ENCODE measurements around the gene AGMO.
"Not testable (repeated sequence)": the region's sequence is repeated elsewhere in the genome, so short reads cannot be mapped to it uniquely, and the experiment has no call there.

Gene AGMO

GRCh38 chr7:15524077-15524476 is 37.7 kb downstream of the AGMO start:
- Histone ChIP-seq H3K9me3 (ENCODE audit: control insufficient read depth, insufficient read depth, low read length) (no peaks in the 10 kb centered on the region; the same call in 1 of the 2 replicates), H3K36me3 (ENCODE audit: control insufficient read depth, low read length) (no peaks in the 10 kb centered on the region), H3K27ac (ENCODE audit: low read depth, low read length) (no peak overlapping the region), H4K20me1 (ENCODE audit: control insufficient read depth, insufficient read depth, low read depth, low read length) (no peaks in the 10 kb centered on the region), H3K27me3 (ENCODE audit: control insufficient read depth, low read length) (no peaks in the 10 kb centered on the region), H3K4me2 (ENCODE audit: low read length) (no peak overlapping the region), H3K79me2 (ENCODE audit: control insufficient read depth, low read length) (no peaks in the 10 kb centered on the region), H3K9me2 (replicated peaks; ENCODE audit: control insufficient read depth, low read length) (no peaks in the 10 kb centered on the region), H3K4me1 (ENCODE audit: control insufficient read depth, low read length) (no peaks in the 10 kb centered on the region), H3K4me3 (ENCODE audit: low read length) (no peak overlapping the region), H3F3A (ENCODE audit: control insufficient read depth, insufficient read depth) (no peaks in the 10 kb centered on the region)
- no peak for TF ChIP-seq EZH2phosphoT487 (IDR thresholded peaks at IDR 0.05; ENCODE audit: borderline replicate concordance, low read length)
- no peak for TF ChIP-seq CTCF (IDR thresholded peaks at IDR 0.05; ENCODE audit: low read depth, low read length, poor library complexity, severe bottlenecking)

GRCh38 chr7:15517865-15518264 is 44.0 kb downstream of the AGMO start:
- H3K9me3 ChIP-seq (ENCODE audit: control insufficient read depth, insufficient read depth, low read length); H3K4me2 ChIP-seq (ENCODE audit: low read length); H3K79me2 ChIP-seq (ENCODE audit: control insufficient read depth, low read length); H3K27me3 ChIP-seq (ENCODE audit: control insufficient read depth, low read length); H3K36me3 ChIP-seq (ENCODE audit: control insufficient read depth, low read length); H3K4me1 ChIP-seq (ENCODE audit: control insufficient read depth, low read length); H3K4me3 ChIP-seq (ENCODE audit: low read length); H3K27ac ChIP-seq (ENCODE audit: low read depth, low read length); H3K9me2 ChIP-seq (replicated peaks; ENCODE audit: control insufficient read depth, low read length); H3F3A ChIP-seq (ENCODE audit: control insufficient read depth, insufficient read depth); H4K20me1 ChIP-seq (ENCODE audit: control insufficient read depth, insufficient read depth, low read depth, low read length): not testable (repeated sequence)

GRCh38 chr7:15515252-15515651 is 46.6 kb downstream of the AGMO start:
- no peaks in the 10 kb centered on the region for H3K36me3 ChIP-seq (ENCODE audit: control insufficient read depth, low read length)
- H4K20me1 ChIP-seq (ENCODE audit: control insufficient read depth, insufficient read depth, low read depth, low read length): no peaks in the 10 kb centered on the region
- no peak overlapping the region for H3K27ac ChIP-seq (ENCODE audit: low read depth, low read length)
- H3K27me3 ChIP-seq (ENCODE audit: control insufficient read depth, low read length): no peaks in the 10 kb centered on the region
- H3K9me2 ChIP-seq (replicated peaks; ENCODE audit: control insufficient read depth, low read length): no peaks in the 10 kb centered on the region
- no peak overlapping the region for H3K4me3 ChIP-seq (ENCODE audit: low read length)
- H3K4me1 ChIP-seq (ENCODE audit: control insufficient read depth, low read length): no peaks in the 10 kb centered on the region
- no peak for TF ChIP-seq CTCF (IDR thresholded peaks at IDR 0.05; ENCODE audit: low read depth, low read length, poor library complexity, severe bottlenecking)
- TF ChIP-seq EZH2phosphoT487 (IDR thresholded peaks at IDR 0.05; ENCODE audit: borderline replicate concordance, low read length): no peak
- H3K4me2 ChIP-seq (ENCODE audit: low read length): no peak overlapping the region
- no peaks in the 10 kb centered on the region for H3K79me2 ChIP-seq (ENCODE audit: control insufficient read depth, low read length)
- no peaks in the 10 kb centered on the region for H3F3A ChIP-seq (ENCODE audit: control insufficient read depth, insufficient read depth)
- H3K9me3 ChIP-seq (ENCODE audit: control insufficient read depth, insufficient read depth, low read length): no peaks in the 10 kb centered on the region

- Histone ChIP-seq H3K4me2 (ENCODE audit: low read length) (no peak overlapping the region), H3K9me3 (ENCODE audit: control insufficient read depth, insufficient read depth, low read length) (no peaks in the 10 kb centered on the region)
- TF ChIP-seq CTCF (IDR thresholded peaks at IDR 0.05; ENCODE audit: low read depth, low read length, poor library complexity, severe bottlenecking) (no peak), EZH2phosphoT487 (IDR thresholded peaks at IDR 0.05; ENCODE audit: borderline replicate concordance, low read length) (no peak)
These were observed 53.6 kb downstream of the AGMO start for GRCh38 chr7:15508258-15508657.

More at GRCh38 chr7:15508258-15508657, 53.6 kb downstream of the AGMO start:
- Histone ChIP-seq H3K36me3 (ENCODE audit: control insufficient read depth, low read length) (no peaks in the 10 kb centered on the region), H3K9me2 (replicated peaks; ENCODE audit: control insufficient read depth, low read length) (no peaks in the 10 kb centered on the region), H3F3A (ENCODE audit: control insufficient read depth, insufficient read depth) (no peaks in the 10 kb centered on the region), H4K20me1 (ENCODE audit: control insufficient read depth, insufficient read depth, low read depth, low read length) (no peaks in the 10 kb centered on the region), H3K4me3 (ENCODE audit: low read length) (no peak overlapping the region), H3K27me3 (ENCODE audit: control insufficient read depth, low read length) (no peaks in the 10 kb centered on the region), H3K27ac (ENCODE audit: low read depth, low read length) (no peak overlapping the region), H3K4me1 (ENCODE audit: control insufficient read depth, low read length) (no peaks in the 10 kb centered on the region), H3K79me2 (ENCODE audit: control insufficient read depth, low read length) (no peaks in the 10 kb centered on the region)
